GM10248 (cell line): ENCODE results near the gene ARHGAP24.

Experiments used
- CTCF ChIA-PET: fragments of 300-600 bp; sonication (Branson Sonifier 250); formaldehyde crosslinking; extraction: SDS; loops from one replicate; lab custom pipeline; 2021; ENCODE audit warnings: antibody characterized with exemption; lab: Yijun Ruan, JAX
- POLR2A ChIA-PET: fragments of 350-650 bp; sonication (Branson Sonifier 250); formaldehyde crosslinking; extraction: SDS; loops from one replicate; lab custom pipeline; 2020; ENCODE audit warnings: antibody characterized with exemption; lab: Yijun Ruan, JAX
- DNase-seq: peaks from one replicate; pipeline ENCODE4 v3.0.0; 2012; ENCODE audit errors: extremely low spot score
- TF ChIP-seq, protein P1 (sequence below): IDR thresholded peaks from 2 replicates; pipeline ENCODE4 v1.5.1; 2012; ENCODE audit warnings: mild to moderate bottlenecking, low read depth; ENCODE audit errors: extremely low read depth, missing control alignments, control extremely low read depth

Gene ARHGAP24

DNA sequence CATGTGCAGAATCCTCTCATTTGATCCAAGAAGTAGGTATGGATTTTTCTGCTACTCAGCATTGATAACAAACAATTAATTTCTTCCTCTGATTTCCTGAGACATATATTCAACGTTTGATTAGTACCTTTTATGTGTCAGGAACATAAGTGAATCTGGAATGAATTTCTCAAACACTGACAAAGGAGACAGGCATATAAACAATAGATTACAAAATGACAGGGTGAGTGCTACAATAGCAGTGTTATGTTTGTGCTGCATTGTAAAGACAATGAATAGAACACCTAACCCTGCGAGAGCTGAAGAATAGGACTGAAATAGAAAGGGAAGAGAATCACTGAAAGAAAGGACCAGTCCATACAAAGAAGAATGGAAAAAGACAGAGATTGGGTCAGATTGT, 52.9 kb downstream of the ARHGAP24 start:
- ChIA-PET CTCF (no interaction called here), POLR2A (no interaction called here)
- TF ChIP-seq, protein P1, sequence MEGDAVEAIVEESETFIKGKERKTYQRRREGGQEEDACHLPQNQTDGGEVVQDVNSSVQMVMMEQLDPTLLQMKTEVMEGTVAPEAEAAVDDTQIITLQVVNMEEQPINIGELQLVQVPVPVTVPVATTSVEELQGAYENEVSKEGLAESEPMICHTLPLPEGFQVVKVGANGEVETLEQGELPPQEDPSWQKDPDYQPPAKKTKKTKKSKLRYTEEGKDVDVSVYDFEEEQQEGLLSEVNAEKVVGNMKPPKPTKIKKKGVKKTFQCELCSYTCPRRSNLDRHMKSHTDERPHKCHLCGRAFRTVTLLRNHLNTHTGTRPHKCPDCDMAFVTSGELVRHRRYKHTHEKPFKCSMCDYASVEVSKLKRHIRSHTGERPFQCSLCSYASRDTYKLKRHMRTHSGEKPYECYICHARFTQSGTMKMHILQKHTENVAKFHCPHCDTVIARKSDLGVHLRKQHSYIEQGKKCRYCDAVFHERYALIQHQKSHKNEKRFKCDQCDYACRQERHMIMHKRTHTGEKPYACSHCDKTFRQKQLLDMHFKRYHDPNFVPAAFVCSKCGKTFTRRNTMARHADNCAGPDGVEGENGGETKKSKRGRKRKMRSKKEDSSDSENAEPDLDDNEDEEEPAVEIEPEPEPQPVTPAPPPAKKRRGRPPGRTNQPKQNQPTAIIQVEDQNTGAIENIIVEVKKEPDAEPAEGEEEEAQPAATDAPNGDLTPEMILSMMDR, result no peak
- DNase-seq, result no peak

GRCh38 chr4:85531560-85532341, 56.8 kb downstream of the ARHGAP24 start:
- TF ChIP-seq, protein P1, result no peak
- DNase-seq, result no peak
- CTCF ChIA-PET, result no interaction called here
- POLR2A ChIA-PET, result no interaction called here

DNA sequence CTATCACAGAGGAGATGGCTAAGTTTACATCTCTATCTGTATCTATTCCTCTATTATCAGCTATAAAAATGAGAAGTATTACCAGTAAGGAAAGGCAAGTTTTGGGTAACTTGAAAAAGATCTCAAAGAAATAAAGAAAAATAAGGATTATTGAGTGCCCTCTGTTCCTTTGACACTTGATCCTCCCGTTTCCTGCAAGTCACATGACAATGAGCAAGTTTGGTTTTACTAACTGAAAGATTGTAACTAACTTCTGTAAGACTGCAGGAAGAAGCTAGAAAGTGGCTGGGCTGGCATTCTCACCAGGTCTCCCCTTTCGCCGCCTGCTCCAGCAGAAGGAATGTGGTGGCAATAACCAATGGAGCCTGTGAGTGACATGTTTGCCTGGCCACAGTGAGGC, 59.2 kb downstream of the ARHGAP24 start:
- DNase-seq, result no peak
- ChIA-PET POLR2A (no interaction called here), CTCF (interaction anchor here (1.9 kb wide), 1 partner anchor 36 kb away, joined by 4 read pairs; no protein-coding TSS in a partner anchor)
- TF ChIP-seq, protein P1, result no peak

- TF ChIP-seq, protein P1, result no peak
- CTCF ChIA-PET, result interaction anchor here (1.4 kb wide), 1 partner anchor 12 kb away, joined by 3 read pairs; no protein-coding TSS in a partner anchor
- DNase-seq, result no peak
- POLR2A ChIA-PET, result no interaction called here
Observed at GRCh38 chr4:85543832-85544231, 68.9 kb downstream of the ARHGAP24 start.

DNA sequence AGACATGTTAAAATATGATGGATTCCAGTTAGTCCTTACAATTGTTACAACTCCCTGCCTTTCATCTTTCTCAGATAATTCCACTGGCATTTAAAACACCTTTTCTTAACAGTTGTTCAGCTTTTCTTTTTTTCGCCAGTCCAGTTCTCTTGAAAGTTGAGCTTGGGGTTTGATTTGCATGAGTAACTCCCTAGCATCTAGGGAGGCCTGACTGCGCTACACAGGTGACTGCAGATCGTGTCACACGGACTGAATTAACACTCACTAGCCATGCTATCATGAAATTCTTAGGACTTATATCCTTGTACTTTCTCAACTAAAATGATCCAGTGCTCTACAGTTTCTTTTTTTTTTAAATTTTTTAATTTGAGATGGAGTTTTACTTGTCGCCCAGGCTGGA, 69.8 kb downstream of the ARHGAP24 start:
- CTCF ChIA-PET, result interaction anchor here (1.4 kb wide), 1 partner anchor 12 kb away, joined by 3 read pairs; no protein-coding TSS in a partner anchor
- TF ChIP-seq, protein P1, result no peak
- DNase-seq, result no peak
- POLR2A ChIA-PET, result no interaction called here

DNA sequence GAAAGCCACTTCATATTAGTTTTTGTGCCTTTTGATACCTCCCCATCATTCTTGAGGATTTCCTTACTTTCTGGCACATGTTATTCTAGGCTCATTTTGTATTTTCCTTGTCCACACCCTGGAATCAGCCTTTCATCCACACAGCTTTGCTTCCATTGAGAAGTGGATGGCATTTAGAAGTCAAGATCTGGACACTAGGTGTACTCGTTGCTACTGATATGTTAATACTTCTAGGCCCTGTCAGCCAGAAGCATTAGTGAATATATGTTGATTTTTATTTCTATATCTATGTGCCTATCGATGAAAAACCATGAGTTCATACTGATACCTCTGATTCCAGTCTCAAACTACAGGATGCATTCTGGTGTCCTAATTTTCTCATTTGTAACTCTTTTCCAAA, 73.2 kb downstream of the ARHGAP24 start:
- TF ChIP-seq, protein P1, result peak; percentile 19
- DNase-seq, result no peak
- POLR2A ChIA-PET, result no interaction called here
- CTCF ChIA-PET, result interaction anchor here (1.3 to 1.6 kb wide), 2 partner anchors 9 to 200 kb away, joined by 3 to 6 read pairs; no protein-coding TSS in a partner anchor
